ENCODE data around the gene VSNL1.
A peak's percentile ranks its signal among the peaks of the same experiment; 100 is the strongest.

Gene VSNL1

GRCh38 chr2:17626986-17627385 lies 86.5 kb downstream of the VSNL1 start:
- H3K23ac ChIP-seq (ENCODE audit: low read depth, low read length, poor library complexity): no peak overlapping the region
- H3K27me3 ChIP-seq (ENCODE audit: control insufficient read depth in 3 of 3, insufficient read depth in 3 of 3, low read depth in 1 of 3, low read length in 3 of 3): no peaks in the 10 kb centered on the region
- H2AK5ac ChIP-seq (ENCODE audit: low read depth, low read length): no peak overlapping the region
- H3K14ac ChIP-seq (ENCODE audit: low read length): no peak overlapping the region
- H3K9me3 ChIP-seq (replicated peaks in 1 of 2; ENCODE audit: control insufficient read depth in 2 of 2, insufficient read depth in 1 of 2, low read depth in 1 of 2, low read length in 2 of 2): peaks cover 2 to 3% of the 10 kb centered on the region in 2 donors
- WGBS, 2 donors (ENCODE audit: extremely low coverage in 2 of 2, insufficient read length in 2 of 2, insufficient replicate concordance in 1 of 2): no CpG with 5 or more reads among the region's 3 CpGs
- H2AFZ ChIP-seq (ENCODE audit: low read length): no peak overlapping the region
- no peak overlapping the region for H3K4me3 ChIP-seq (ENCODE audit: low read length in 2 of 2)
- H4K8ac ChIP-seq (ENCODE audit: low read depth, low read length): no peak overlapping the region
- no peak overlapping the region for H2BK12ac ChIP-seq (ENCODE audit: low read length)
- no peak overlapping the region for H3K18ac ChIP-seq (ENCODE audit: low read length)
- H3K79me1 ChIP-seq (ENCODE audit: low read depth, low read length): peaks cover 2% of the 10 kb centered on the region
- no peak overlapping the region for H3K27ac ChIP-seq (replicated peaks; ENCODE audit: low read length)
- no peak overlapping the region for H3K9ac ChIP-seq (ENCODE audit: low read depth, low read length, poor library complexity)
- H2BK120ac ChIP-seq (ENCODE audit: low read depth, low read length): no peak overlapping the region
- H4K91ac ChIP-seq (ENCODE audit: low read depth, low read length, poor library complexity): no peak overlapping the region
- H3K4me1 ChIP-seq (ENCODE audit: control insufficient read depth in 2 of 2, insufficient read depth in 1 of 2, low read depth in 1 of 2, low read length in 2 of 2): no peaks in the 10 kb centered on the region
- no peak overlapping the region for H2BK15ac ChIP-seq (ENCODE audit: low read length)
- no peak overlapping the region for H2BK5ac ChIP-seq (ENCODE audit: low read length)
- H3K4ac ChIP-seq (ENCODE audit: low read length): no peak overlapping the region
- H3K36me3 ChIP-seq (replicated peaks in 1 of 2; ENCODE audit: control insufficient read depth in 2 of 2, insufficient read depth in 2 of 2, low read length in 2 of 2): no peaks in the 10 kb centered on the region
- DNase-seq (ENCODE audit: low spot score): no peak
- H3K4me2 ChIP-seq (ENCODE audit: insufficient read depth, low read length, poor library complexity, severe bottlenecking): no peak overlapping the region

DNA sequence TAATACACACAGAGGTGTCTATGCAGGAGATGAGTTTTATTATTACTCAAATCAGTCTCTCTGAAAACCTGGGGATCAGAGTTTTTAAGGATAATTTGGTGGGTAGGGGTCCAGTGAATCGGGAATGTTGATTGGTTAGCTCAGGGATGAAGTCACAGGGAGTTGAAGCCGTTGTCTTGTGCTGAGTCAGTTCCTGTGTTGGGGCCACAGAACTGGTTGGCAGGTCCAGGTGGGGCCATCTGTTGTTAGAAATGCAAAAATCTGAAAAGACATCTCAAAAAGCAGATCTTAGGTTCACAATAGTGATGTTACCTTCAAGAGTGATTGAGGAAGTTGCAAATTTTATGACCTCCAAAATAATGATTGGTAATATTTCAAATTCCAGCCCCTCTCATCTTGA lies 86.9 kb downstream of the VSNL1 start:
- no CpG with 5 or more reads among the region's 2 CpGs for WGBS, 2 donors (ENCODE audit: extremely low coverage in 2 of 2, insufficient read length in 2 of 2, insufficient replicate concordance in 1 of 2)
- Histone ChIP-seq H3K36me3 (replicated peaks in 1 of 2; ENCODE audit: control insufficient read depth in 2 of 2, insufficient read depth in 2 of 2, low read length in 2 of 2) (no peaks in the 10 kb centered on the region), H3K27me3 (ENCODE audit: control insufficient read depth in 3 of 3, insufficient read depth in 3 of 3, low read depth in 1 of 3, low read length in 3 of 3) (no peaks in the 10 kb centered on the region), H3K27ac (replicated peaks; ENCODE audit: low read length) (no peak overlapping the region), H2BK12ac (ENCODE audit: low read length) (no peak overlapping the region), H3K4me1 (ENCODE audit: control insufficient read depth in 2 of 2, insufficient read depth in 1 of 2, low read depth in 1 of 2, low read length in 2 of 2) (no peaks in the 10 kb centered on the region), H2AK5ac (ENCODE audit: low read depth, low read length) (no peak overlapping the region), H3K18ac (ENCODE audit: low read length) (no peak overlapping the region), H3K4me2 (ENCODE audit: insufficient read depth, low read length, poor library complexity, severe bottlenecking) (no peak overlapping the region), H3K79me1 (ENCODE audit: low read depth, low read length) (peaks cover 2% of the 10 kb centered on the region), H3K23ac (ENCODE audit: low read depth, low read length, poor library complexity) (no peak overlapping the region), H2BK15ac (ENCODE audit: low read length) (no peak overlapping the region), H2AFZ (ENCODE audit: low read length) (no peak overlapping the region), H3K4me3 (ENCODE audit: low read length in 2 of 2) (no peak overlapping the region), H3K9me3 (replicated peaks in 1 of 2; ENCODE audit: control insufficient read depth in 2 of 2, insufficient read depth in 1 of 2, low read depth in 1 of 2, low read length in 2 of 2) (peaks cover 2 to 3% of the 10 kb centered on the region in 2 donors), H3K14ac (ENCODE audit: low read length) (no peak overlapping the region), H3K4ac (ENCODE audit: low read length) (no peak overlapping the region), H3K9ac (ENCODE audit: low read depth, low read length, poor library complexity) (no peak overlapping the region), H4K91ac (ENCODE audit: low read depth, low read length, poor library complexity) (no peak overlapping the region), H4K8ac (ENCODE audit: low read depth, low read length) (no peak overlapping the region), H2BK120ac (ENCODE audit: low read depth, low read length) (no peak overlapping the region), H2BK5ac (ENCODE audit: low read length) (no peak overlapping the region)
- DNase-seq (ENCODE audit: low spot score): no peak

GRCh38 chr2:17628349-17629261 lies 88.1 kb downstream of the VSNL1 start:
- H2AFZ ChIP-seq (ENCODE audit: low read length): no peak overlapping the region
- no peak overlapping the region for H3K18ac ChIP-seq (ENCODE audit: low read length)
- H3K14ac ChIP-seq (ENCODE audit: low read length): no peak overlapping the region
- no peak overlapping the region for H3K4ac ChIP-seq (ENCODE audit: low read length)
- no peak overlapping the region for H2BK12ac ChIP-seq (ENCODE audit: low read length)
- H4K91ac ChIP-seq (ENCODE audit: low read depth, low read length, poor library complexity): no peak overlapping the region
- no peak for DNase-seq (ENCODE audit: low spot score)
- no peak overlapping the region for H3K27ac ChIP-seq (replicated peaks; ENCODE audit: low read length)
- H3K9me3 ChIP-seq (replicated peaks in 1 of 2; ENCODE audit: control insufficient read depth in 2 of 2, insufficient read depth in 1 of 2, low read depth in 1 of 2, low read length in 2 of 2): peaks cover 2 to 3% of the 10 kb centered on the region in 2 donors
- no peak overlapping the region for H3K23ac ChIP-seq (ENCODE audit: low read depth, low read length, poor library complexity)
- H3K4me1 ChIP-seq (ENCODE audit: control insufficient read depth in 2 of 2, insufficient read depth in 1 of 2, low read depth in 1 of 2, low read length in 2 of 2): no peaks in the 10 kb centered on the region
- no peak overlapping the region for H3K9ac ChIP-seq (ENCODE audit: low read depth, low read length, poor library complexity)
- H4K8ac ChIP-seq (ENCODE audit: low read depth, low read length): no peak overlapping the region
- no peak overlapping the region for H2BK15ac ChIP-seq (ENCODE audit: low read length)
- no peak overlapping the region for H3K4me2 ChIP-seq (ENCODE audit: insufficient read depth, low read length, poor library complexity, severe bottlenecking)
- H3K27me3 ChIP-seq (ENCODE audit: control insufficient read depth in 3 of 3, insufficient read depth in 3 of 3, low read depth in 1 of 3, low read length in 3 of 3): no peaks in the 10 kb centered on the region
- H3K79me1 ChIP-seq (ENCODE audit: low read depth, low read length): peaks cover 2% of the 10 kb centered on the region
- H3K4me3 ChIP-seq (ENCODE audit: low read length in 2 of 2): no peak overlapping the region
- WGBS, 2 donors (ENCODE audit: extremely low coverage in 2 of 2, insufficient read length in 2 of 2, insufficient replicate concordance in 1 of 2): no CpG with 5 or more reads among the region's 2 CpGs
- no peak overlapping the region for H2BK120ac ChIP-seq (ENCODE audit: low read depth, low read length)
- no peaks in the 10 kb centered on the region for H3K36me3 ChIP-seq (replicated peaks in 1 of 2; ENCODE audit: control insufficient read depth in 2 of 2, insufficient read depth in 2 of 2, low read length in 2 of 2)
- H2AK5ac ChIP-seq (ENCODE audit: low read depth, low read length): peak overlapping the region; percentile 31
- H2BK5ac ChIP-seq (ENCODE audit: low read length): no peak overlapping the region

DNA sequence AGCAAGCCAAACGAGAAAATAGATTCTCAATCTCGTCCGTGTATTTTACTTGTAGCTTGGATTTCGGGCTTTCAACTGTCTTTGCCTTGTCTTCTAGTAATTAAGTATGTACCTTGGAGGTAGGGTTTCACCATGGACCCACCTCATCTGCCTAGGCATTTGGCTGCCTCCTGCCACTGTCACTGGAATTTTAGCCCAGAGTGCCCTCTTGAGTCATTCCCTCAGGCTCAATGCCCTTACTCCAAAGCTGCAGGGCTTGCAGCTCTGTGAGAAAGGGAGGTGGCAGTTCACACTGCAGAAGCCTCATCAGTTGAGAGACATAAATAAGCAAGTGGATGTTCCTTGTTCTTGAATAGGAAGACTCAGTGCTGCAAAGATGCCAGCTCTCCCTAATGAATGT lies 89.6 kb downstream of the VSNL1 start:
- H2AFZ ChIP-seq (ENCODE audit: low read length): no peak overlapping the region
- H2BK5ac ChIP-seq (ENCODE audit: low read length): no peak overlapping the region
- H3K79me1 ChIP-seq (ENCODE audit: low read depth, low read length): peaks cover 2% of the 10 kb centered on the region
- no peak overlapping the region for H2BK15ac ChIP-seq (ENCODE audit: low read length)
- no peak overlapping the region for H2BK120ac ChIP-seq (ENCODE audit: low read depth, low read length)
- no peak overlapping the region for H3K27ac ChIP-seq (replicated peaks; ENCODE audit: low read length)
- no peak for DNase-seq (ENCODE audit: low spot score)
- no CpG with 5 or more reads among the region's 4 CpGs for WGBS, 2 donors (ENCODE audit: extremely low coverage in 2 of 2, insufficient read length in 2 of 2, insufficient replicate concordance in 1 of 2)
- H4K8ac ChIP-seq (ENCODE audit: low read depth, low read length): no peak overlapping the region
- no peak overlapping the region for H3K4ac ChIP-seq (ENCODE audit: low read length)
- no peaks in the 10 kb centered on the region for H3K36me3 ChIP-seq (replicated peaks in 1 of 2; ENCODE audit: control insufficient read depth in 2 of 2, insufficient read depth in 2 of 2, low read length in 2 of 2)
- H3K4me1 ChIP-seq (ENCODE audit: control insufficient read depth in 2 of 2, insufficient read depth in 1 of 2, low read depth in 1 of 2, low read length in 2 of 2): peaks cover 0 to 6% of the 10 kb centered on the region in 2 donors
- no peak overlapping the region for H3K18ac ChIP-seq (ENCODE audit: low read length)
- H3K14ac ChIP-seq (ENCODE audit: low read length): no peak overlapping the region
- H3K9me3 ChIP-seq (replicated peaks in 1 of 2; ENCODE audit: control insufficient read depth in 2 of 2, insufficient read depth in 1 of 2, low read depth in 1 of 2, low read length in 2 of 2): peaks cover 0 to 3% of the 10 kb centered on the region in 2 donors
- H3K4me2 ChIP-seq (ENCODE audit: insufficient read depth, low read length, poor library complexity, severe bottlenecking): no peak overlapping the region
- H2AK5ac ChIP-seq (ENCODE audit: low read depth, low read length): no peak overlapping the region
- no peak overlapping the region for H3K23ac ChIP-seq (ENCODE audit: low read depth, low read length, poor library complexity)
- H2BK12ac ChIP-seq (ENCODE audit: low read length): no peak overlapping the region
- no peaks in the 10 kb centered on the region for H3K27me3 ChIP-seq (ENCODE audit: control insufficient read depth in 3 of 3, insufficient read depth in 3 of 3, low read depth in 1 of 3, low read length in 3 of 3)
- no peak overlapping the region for H4K91ac ChIP-seq (ENCODE audit: low read depth, low read length, poor library complexity)
- H3K4me3 ChIP-seq (ENCODE audit: low read length in 2 of 2): no peak overlapping the region
- H3K9ac ChIP-seq (ENCODE audit: low read depth, low read length, poor library complexity): no peak overlapping the region

All from neuronal stem cell (in vitro differentiated cells).